ENCODE data around the gene DPYSL4. TPM values are rescaled to one million over a fixed set of nuclear protein-coding genes. Genes with fewer than 3 reads are reported as not detected.

The DPYSL4 gene
- total RNA-seq, 4 donors from 2014 or later = 0.22 to 0.94 (median 0.34) TPM; not detected in 1

DNA sequence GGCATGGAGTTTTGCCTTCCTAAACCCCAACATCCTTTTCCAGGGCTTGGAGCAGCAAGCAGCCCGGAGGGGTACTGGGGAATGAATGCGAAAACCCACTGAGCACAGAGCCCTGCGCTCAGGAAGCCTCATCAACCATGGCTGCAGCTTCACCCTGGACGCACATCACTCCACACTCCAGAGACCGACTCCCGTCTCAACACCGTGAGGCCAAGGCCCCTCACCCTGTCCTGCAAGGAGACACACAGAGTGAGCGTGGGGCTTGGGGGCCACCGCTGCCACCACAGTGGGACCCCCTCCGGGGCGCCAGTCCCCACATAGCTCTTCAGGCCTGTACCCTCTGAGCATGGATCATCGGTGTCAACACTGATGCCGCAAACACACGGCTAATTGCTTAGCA is 41.9 kb downstream of the DPYSL4 start:
- TF ChIP-seq, protein P1, sequence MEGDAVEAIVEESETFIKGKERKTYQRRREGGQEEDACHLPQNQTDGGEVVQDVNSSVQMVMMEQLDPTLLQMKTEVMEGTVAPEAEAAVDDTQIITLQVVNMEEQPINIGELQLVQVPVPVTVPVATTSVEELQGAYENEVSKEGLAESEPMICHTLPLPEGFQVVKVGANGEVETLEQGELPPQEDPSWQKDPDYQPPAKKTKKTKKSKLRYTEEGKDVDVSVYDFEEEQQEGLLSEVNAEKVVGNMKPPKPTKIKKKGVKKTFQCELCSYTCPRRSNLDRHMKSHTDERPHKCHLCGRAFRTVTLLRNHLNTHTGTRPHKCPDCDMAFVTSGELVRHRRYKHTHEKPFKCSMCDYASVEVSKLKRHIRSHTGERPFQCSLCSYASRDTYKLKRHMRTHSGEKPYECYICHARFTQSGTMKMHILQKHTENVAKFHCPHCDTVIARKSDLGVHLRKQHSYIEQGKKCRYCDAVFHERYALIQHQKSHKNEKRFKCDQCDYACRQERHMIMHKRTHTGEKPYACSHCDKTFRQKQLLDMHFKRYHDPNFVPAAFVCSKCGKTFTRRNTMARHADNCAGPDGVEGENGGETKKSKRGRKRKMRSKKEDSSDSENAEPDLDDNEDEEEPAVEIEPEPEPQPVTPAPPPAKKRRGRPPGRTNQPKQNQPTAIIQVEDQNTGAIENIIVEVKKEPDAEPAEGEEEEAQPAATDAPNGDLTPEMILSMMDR (IDR thresholded peaks at IDR 0.05; ENCODE audit: low read depth) = no peak

DNA sequence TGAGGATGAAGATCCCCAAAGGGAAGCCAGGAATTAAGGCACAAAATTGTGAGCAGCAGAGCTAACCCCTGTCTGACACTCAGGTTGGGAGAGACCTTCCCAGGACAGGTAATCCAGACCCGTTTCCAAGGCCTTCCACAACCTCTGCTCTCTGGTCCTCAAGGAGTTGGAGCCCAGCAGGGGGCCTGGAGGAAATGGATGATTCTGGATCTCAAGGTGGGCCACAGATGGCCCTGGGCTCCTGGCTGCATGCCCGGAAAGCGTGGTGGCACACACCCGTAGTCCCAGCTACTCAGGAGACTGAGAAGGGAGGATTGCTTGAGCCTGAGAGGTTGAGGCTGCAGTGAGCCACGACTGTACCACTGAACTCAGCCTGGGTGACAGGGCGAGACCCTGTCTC is 42.3 kb downstream of the DPYSL4 start:
- TF ChIP-seq, protein P1 (IDR thresholded peaks at IDR 0.05; ENCODE audit: low read depth) = no peak

DNA sequence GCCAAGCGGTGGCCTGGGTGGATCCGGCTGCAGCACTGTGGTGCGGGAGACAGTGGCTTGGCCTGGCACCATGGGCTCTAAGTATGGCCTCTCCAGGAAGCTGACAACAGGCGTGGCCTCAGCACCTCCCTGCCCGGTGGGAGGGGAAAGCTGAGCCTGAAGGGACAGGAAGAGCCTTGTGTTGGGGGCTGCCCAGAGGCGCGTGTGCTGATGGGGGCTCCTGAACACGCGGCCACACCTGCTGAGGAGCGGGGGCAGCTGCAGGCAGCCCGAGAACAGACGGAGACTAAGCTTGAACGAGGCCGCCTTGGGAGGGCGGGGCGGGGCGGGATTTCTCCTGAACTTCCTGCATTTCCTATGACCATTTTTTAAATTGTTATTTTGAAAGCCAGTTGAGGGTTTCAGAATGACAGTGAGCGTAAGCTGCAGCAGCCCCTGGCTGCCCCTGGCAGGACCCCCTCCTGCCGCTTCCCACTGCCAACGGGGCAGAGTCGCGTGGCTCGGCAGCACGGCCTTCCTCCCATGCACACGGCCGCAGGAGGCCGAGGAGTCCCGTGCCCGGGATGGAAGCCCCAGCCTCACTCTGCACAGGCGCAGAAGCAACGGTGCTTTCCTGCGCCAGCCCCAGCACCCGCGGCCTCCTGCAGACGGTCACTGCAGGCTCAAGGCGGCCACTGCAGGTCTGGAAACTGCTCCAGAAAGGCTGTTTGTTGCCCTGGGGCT is 43.2 kb downstream of the DPYSL4 start:
- TF ChIP-seq, protein P1 (IDR thresholded peaks at IDR 0.05; ENCODE audit: low read depth) = no peak

DNA sequence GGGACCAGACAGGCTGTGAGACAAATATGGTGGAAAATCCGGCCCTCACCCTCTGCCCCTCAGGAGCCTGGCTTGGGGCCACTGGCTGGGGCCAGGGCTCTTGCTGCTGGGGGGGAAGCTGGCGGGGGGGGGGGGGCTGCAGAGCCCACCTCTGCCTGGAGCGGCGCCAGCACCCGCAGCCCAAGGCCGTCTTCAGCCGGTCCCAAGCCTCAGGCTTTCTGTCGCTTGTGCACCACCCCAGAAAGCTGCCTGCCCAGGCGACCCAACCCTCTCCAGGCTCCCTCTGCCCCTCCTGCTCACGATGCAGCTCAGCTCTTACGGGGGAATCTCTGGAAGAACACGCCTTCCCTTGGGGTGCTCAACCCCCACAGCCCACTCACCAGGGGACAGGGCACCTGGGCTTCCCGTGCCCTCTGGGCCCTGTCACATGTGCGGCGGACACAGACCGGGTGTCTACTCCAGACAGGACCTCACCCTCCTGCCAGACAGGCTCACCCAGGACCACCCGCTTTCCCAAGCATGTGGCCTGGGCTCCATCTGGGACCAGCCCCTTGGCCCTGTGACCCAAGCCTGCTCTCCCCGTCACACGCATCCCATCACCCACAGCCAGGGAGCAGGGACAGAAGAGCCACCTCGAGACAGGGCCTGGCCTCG is 43.9 kb downstream of the DPYSL4 start:
- TF ChIP-seq, protein P1 (IDR thresholded peaks at IDR 0.05; ENCODE audit: low read depth) = no peak

DNA sequence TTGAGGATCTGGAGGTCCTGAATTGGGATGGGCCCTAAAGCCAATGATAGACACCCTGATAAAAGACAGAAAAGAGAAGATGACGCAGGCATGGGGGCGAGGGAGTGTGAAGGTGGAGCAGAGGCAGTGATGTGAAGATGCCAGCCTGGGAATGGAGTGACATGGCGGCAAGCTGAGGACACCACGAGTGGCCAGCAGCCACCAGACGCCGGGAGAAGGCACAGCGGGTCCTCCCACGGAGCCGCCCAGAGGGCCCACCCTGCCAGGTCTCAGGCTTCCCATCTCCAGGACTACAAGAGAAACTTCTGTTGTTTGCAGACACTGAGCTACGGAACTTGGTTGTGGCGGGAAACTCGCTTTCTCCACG is 44.9 kb downstream of the DPYSL4 start:
- TF ChIP-seq, protein P1 (IDR thresholded peaks at IDR 0.05; ENCODE audit: low read depth) = no peak

DNA sequence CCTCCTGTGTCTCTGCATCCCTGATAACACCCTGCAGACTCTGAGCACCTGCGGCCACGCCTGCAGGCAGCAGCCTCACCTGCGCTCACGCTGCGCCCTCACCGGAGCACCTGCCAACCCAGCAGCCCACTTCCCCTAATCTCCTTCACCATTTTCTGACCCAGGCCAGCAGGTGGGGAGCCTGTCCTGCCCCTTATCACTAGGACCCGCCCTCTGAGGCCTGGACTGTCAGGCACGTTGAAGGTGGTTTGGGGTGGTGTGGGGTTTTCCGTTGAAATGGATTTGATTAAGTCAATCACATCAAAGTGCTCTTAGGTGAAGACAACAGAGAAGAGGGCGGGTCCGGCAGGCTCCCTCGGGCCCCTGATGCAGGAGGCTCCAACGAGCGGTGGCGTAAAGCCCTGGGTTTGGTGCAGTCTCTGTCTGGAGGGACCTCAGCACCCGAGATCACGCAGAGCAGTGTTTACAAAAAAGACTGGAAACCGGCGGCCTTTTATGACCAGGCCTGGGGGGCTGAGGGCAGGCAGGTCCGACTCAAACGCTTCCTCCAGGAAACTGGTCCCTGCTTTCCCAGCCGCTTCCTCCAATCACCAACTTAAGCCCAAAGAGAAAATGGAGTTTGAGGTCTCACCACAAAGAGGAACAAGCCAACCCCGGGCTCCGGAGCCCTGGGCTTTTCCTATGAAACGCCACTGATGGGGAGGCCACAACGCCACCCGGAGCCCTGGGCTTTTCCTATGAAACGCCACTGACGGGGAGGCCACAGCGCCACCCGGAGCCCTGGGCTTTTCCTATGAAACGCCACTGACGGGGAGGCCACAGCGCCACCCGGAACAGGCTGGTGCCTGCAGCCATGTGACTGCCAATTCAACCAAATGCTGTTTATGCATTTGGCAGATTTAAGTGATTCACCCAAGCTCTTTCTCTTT is 45.5 kb downstream of the DPYSL4 start:
- TF ChIP-seq, protein P1 (IDR thresholded peaks at IDR 0.05; ENCODE audit: low read depth) = no peak

DNA sequence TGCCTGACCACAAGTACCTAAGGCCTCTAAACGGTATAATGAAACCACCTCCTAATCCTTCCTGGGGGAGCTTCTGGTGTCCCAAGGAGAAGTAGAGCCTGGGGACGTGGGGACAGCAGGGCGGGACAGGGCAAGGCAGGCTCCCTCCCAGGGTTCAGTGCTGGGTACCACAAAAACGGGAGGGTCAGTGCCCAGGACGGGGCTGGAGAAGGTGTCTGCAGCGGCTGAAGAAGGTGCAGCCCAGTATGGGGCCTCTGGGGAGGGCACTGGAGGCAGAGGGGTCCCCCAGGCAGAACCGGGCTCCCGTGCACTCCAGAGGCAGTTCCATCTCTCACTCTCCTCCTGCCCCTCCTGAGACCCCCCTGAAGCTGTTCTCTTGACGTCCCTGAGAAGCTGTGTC is 46.2 kb downstream of the DPYSL4 start:
- TF ChIP-seq, protein P1 (IDR thresholded peaks at IDR 0.05; ENCODE audit: low read depth) = no peak
